Activated gamma-delta T cell (primary cell): Measurements from ENCODE around the gene MCM3AP.
"Not testable (repeated sequence)": the region's sequence is repeated elsewhere in the genome, so short reads cannot be mapped to it uniquely, and the experiment has no call there.

Source experiments
- DNase-seq: peaks from one replicate; lab custom pipeline; 2025; lab: John Stamatoyannopoulos, UW

The MCM3AP gene

GRCh38 chr21:46311568-46311967 lies 26.2 kb upstream of the MCM3AP start:
- no peak for DNase-seq

GRCh38 chr21:46310260-46310659 lies 24.8 kb upstream of the MCM3AP start:
- not testable (repeated sequence) for DNase-seq

- no peak for DNase-seq
Measured at GRCh38 chr21:46308431-46308830, 23.0 kb upstream of the MCM3AP start.

GRCh38 chr21:46307625-46308024 lies 22.2 kb upstream of the MCM3AP start:
- no peak for DNase-seq

- DNase-seq, result no peak
Measured at GRCh38 chr21:46304955-46305354, 19.5 kb upstream of the MCM3AP start.

GRCh38 chr21:46304437-46304836 lies 19.0 kb upstream of the MCM3AP start:
- no peak for DNase-seq

GRCh38 chr21:46301759-46302158 lies 16.3 kb upstream of the MCM3AP start:
- no peak for DNase-seq

- DNase-seq, result no peak
Measured at GRCh38 chr21:46299167-46299566, 13.8 kb upstream of the MCM3AP start.

- DNase-seq, result no peak
Measured at GRCh38 chr21:46297338-46298271, 12.2 kb upstream of the MCM3AP start.

- no peak for DNase-seq
Measured at GRCh38 chr21:46295996-46296752, 10.8 kb upstream of the MCM3AP start.

GRCh38 chr21:46295177-46295770 lies 9.9 kb upstream of the MCM3AP start:
- DNase-seq, result no peak

- DNase-seq, result no peak
Measured at GRCh38 chr21:46294647-46295176, 9.3 kb upstream of the MCM3AP start.

GRCh38 chr21:46291561-46291960 lies 6.2 kb upstream of the MCM3AP start:
- no peak for DNase-seq

- no peak for DNase-seq
Measured at GRCh38 chr21:46289655-46290179, 4.3 kb upstream of the MCM3AP start.

GRCh38 chr21:46287541-46287940 lies 2.1 kb upstream of the MCM3AP start:
- no peak for DNase-seq

GRCh38 chr21:46286648-46287002 lies 1.2 kb upstream of the MCM3AP start:
- DNase-seq, result no peak

- DNase-seq, result peak; percentile 74
Measured at GRCh38 chr21:46285761-46286647, 593 bp upstream of the MCM3AP start, which contains the start of gene YBEY. Gene YBEY (plus strand): TSS chr21:46286342. CDS start chr21:46286914, 572 bp downstream.

- no peak for DNase-seq
Measured at GRCh38 chr21:46284733-46285132, 678 bp downstream of the MCM3AP start.

- no peak for DNase-seq
Measured at GRCh38 chr21:46284077-46284644, 1.2 kb downstream of the MCM3AP start.

- no peak for DNase-seq
Measured at GRCh38 chr21:46274797-46275390, 10.5 kb downstream of the MCM3AP start.
